CD4-positive, alpha-beta T cell treated with Interleukin-6 at 100 ng/mL for 8 hours (primary cell): ENCODE results near the gene TXNDC2.
"Not testable (repeated sequence)": the region's sequence is repeated elsewhere in the genome, so short reads cannot be mapped to it uniquely, and the experiment has no call there.

Experiments used
- DNase-seq: peaks from one replicate; pipeline ENCODE4 v3.0.0-alpha.2; 2020; ENCODE audit warnings: mixed read lengths, low spot score

Gene TXNDC2

GRCh38 chr18:9885170-9886004 lies at the start of gene TXNDC2:
Gene TXNDC2 (plus strand): TSS chr18:9885973. CDS start chr18:9886681, 708 bp downstream.
- DNase-seq, result no peak

GRCh38 chr18:9838144-9838877 lies 47.5 kb upstream of the TXNDC2 start:
- no peak for DNase-seq

GRCh38 chr18:9839211-9839610 lies 46.6 kb upstream of the TXNDC2 start:
- no peak for DNase-seq

GRCh38 chr18:9839853-9840252 lies 45.9 kb upstream of the TXNDC2 start:
- no peak for DNase-seq

- DNase-seq, result no peak
Observed at GRCh38 chr18:9841752-9842151, 44.0 kb upstream of the TXNDC2 start.

GRCh38 chr18:9842448-9842847 lies 43.3 kb upstream of the TXNDC2 start:
- no peak for DNase-seq

- no peak for DNase-seq
Observed at GRCh38 chr18:9845256-9845655, 40.5 kb upstream of the TXNDC2 start.

GRCh38 chr18:9846162-9846925 lies 39.4 kb upstream of the TXNDC2 start:
- DNase-seq, result no peak

- no peak for DNase-seq
Observed at GRCh38 chr18:9848170-9848879, 37.4 kb upstream of the TXNDC2 start.

- no peak for DNase-seq
Observed at GRCh38 chr18:9849407-9850283, 36.1 kb upstream of the TXNDC2 start.

- DNase-seq, result no peak
Observed at GRCh38 chr18:9850309-9850708, 35.5 kb upstream of the TXNDC2 start.

- no peak for DNase-seq
Observed at GRCh38 chr18:9851511-9851910, 34.3 kb upstream of the TXNDC2 start.

- no peak for DNase-seq
Observed at GRCh38 chr18:9852266-9853081, 33.3 kb upstream of the TXNDC2 start.

- DNase-seq, result no peak
Observed at GRCh38 chr18:9854801-9855676, 30.7 kb upstream of the TXNDC2 start.

GRCh38 chr18:9855681-9856080 lies 30.1 kb upstream of the TXNDC2 start:
- no peak for DNase-seq

- DNase-seq, result no peak
Observed at GRCh38 chr18:9856092-9856491, 29.7 kb upstream of the TXNDC2 start.

GRCh38 chr18:9857479-9857998 lies 28.2 kb upstream of the TXNDC2 start:
- not testable (repeated sequence) for DNase-seq

GRCh38 chr18:9858642-9859041 lies 27.1 kb upstream of the TXNDC2 start:
- DNase-seq, result no peak

GRCh38 chr18:9859232-9859631 lies 26.5 kb upstream of the TXNDC2 start:
- DNase-seq, result no peak
